ENCODE measurements around the gene RNF7.
"Not testable (repeated sequence)": the region's sequence is repeated elsewhere in the genome, so short reads cannot be mapped to it uniquely, and the experiment has no call there.

RNF7 gene

GRCh38 chr3:141735770-141736465, 2.2 kb upstream of the RNF7 start:
- no peak for DNase-seq

GRCh38 chr3:141737093-141737492, 1.0 kb upstream of the RNF7 start:
- no peak for DNase-seq

GRCh38 chr3:141737678-141738021, 448 bp upstream of the RNF7 start:
- DNase-seq: no peak

GRCh38 chr3:141738891-141739363, 829 bp downstream of the RNF7 start:
- no peak for DNase-seq

- DNase-seq: no peak
These were observed 1.6 kb downstream of the RNF7 start for GRCh38 chr3:141739731-141740130.

- no peak for DNase-seq
These were observed 2.3 kb downstream of the RNF7 start for GRCh38 chr3:141740349-141740748.

- DNase-seq: no peak
These were observed 5.2 kb downstream of the RNF7 start for GRCh38 chr3:141743305-141743704.

- DNase-seq: no peak
These were observed 8.9 kb downstream of the RNF7 start for GRCh38 chr3:141746962-141747361.

GRCh38 chr3:141753399-141753798, 15.3 kb downstream of the RNF7 start:
- no peak for DNase-seq

GRCh38 chr3:141754032-141754431, 15.9 kb downstream of the RNF7 start:
- no peak for DNase-seq

- not testable (repeated sequence) for DNase-seq
These were observed 24.5 kb downstream of the RNF7 start for GRCh38 chr3:141762552-141762951.

- DNase-seq: no peak
These were observed 25.1 kb downstream of the RNF7 start, which contains the start of gene GRK7 for GRCh38 chr3:141763088-141763750. Gene GRK7, plus strand, starts transcription at chr3:141763408. Its CDS starts 14,877 bp downstream, at chr3:141778285.

GRCh38 chr3:141764045-141764444, 25.9 kb downstream of the RNF7 start:
- no peak for DNase-seq

GRCh38 chr3:141764465-141764864, 26.4 kb downstream of the RNF7 start:
- no peak for DNase-seq

- DNase-seq: no peak
These were observed 26.9 kb downstream of the RNF7 start for GRCh38 chr3:141764986-141765385.

GRCh38 chr3:141767066-141767465, 29.0 kb downstream of the RNF7 start:
- DNase-seq: no peak

GRCh38 chr3:141769221-141769894, 31.3 kb downstream of the RNF7 start:
- no peak for DNase-seq

GRCh38 chr3:141773676-141774075, 35.6 kb downstream of the RNF7 start:
- no peak for DNase-seq

- no peak for DNase-seq
These were observed 38.3 kb downstream of the RNF7 start for GRCh38 chr3:141776376-141776775.

GRCh38 chr3:141776885-141777284, 38.8 kb downstream of the RNF7 start:
- DNase-seq: no peak

GRCh38 chr3:141777957-141778813, 40.1 kb downstream of the RNF7 start:
- DNase-seq: no peak

GRCh38 chr3:141779667-141780066, 41.6 kb downstream of the RNF7 start:
- DNase-seq: no peak

GRCh38 chr3:141782386-141782932, 44.4 kb downstream of the RNF7 start:
- no peak for DNase-seq
